Ishikawa (cell line): Measurements from ENCODE around the gene JADE1.

Experiments used
- CEBPB ChIP-seq: IDR thresholded peaks from 2 replicates; pipeline ENCODE4 v1.6.1; 2012
- CREB1 ChIP-seq: IDR thresholded peaks from 2 replicates; pipeline ENCODE4 v1.6.1; 2012; ENCODE audit warnings: low read depth
- EP300 ChIP-seq: IDR thresholded peaks from 2 replicates; pipeline ENCODE4 v1.6.1; 2012; ENCODE audit warnings: borderline replicate concordance
- RAD21 ChIP-seq: IDR thresholded peaks from 2 replicates; pipeline ENCODE4 v1.6.1; 2012; ENCODE audit warnings: low read depth
- TAF1 ChIP-seq: IDR thresholded peaks from 2 replicates; pipeline ENCODE4 v1.6.1; 2012; ENCODE audit warnings: low read depth, mild to moderate bottlenecking
- TEAD4 ChIP-seq: IDR thresholded peaks from 2 replicates; pipeline ENCODE4 v1.6.1; 2012
- TF ChIP-seq, protein P1 (sequence below): IDR thresholded peaks from 2 replicates; pipeline ENCODE4 v1.6.1; 2012
- TF ChIP-seq, protein P2 (sequence below): IDR thresholded peaks from 2 replicates; pipeline ENCODE4 v1.6.1; 2012; ENCODE audit warnings: low read depth, mild to moderate bottlenecking

GRCh38 chr4:128769011-128769410, 40.5 kb upstream of the JADE1 start:
- TF ChIP-seq TAF1 (no peak), RAD21 (no peak), CEBPB (no peak), TEAD4 (no peak), EP300 (no peak), CREB1 (no peak)
- TF ChIP-seq, protein P1, sequence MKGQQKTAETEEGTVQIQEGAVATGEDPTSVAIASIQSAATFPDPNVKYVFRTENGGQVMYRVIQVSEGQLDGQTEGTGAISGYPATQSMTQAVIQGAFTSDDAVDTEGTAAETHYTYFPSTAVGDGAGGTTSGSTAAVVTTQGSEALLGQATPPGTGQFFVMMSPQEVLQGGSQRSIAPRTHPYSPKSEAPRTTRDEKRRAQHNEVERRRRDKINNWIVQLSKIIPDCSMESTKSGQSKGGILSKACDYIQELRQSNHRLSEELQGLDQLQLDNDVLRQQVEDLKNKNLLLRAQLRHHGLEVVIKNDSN: no peak
- TF ChIP-seq, protein P2, sequence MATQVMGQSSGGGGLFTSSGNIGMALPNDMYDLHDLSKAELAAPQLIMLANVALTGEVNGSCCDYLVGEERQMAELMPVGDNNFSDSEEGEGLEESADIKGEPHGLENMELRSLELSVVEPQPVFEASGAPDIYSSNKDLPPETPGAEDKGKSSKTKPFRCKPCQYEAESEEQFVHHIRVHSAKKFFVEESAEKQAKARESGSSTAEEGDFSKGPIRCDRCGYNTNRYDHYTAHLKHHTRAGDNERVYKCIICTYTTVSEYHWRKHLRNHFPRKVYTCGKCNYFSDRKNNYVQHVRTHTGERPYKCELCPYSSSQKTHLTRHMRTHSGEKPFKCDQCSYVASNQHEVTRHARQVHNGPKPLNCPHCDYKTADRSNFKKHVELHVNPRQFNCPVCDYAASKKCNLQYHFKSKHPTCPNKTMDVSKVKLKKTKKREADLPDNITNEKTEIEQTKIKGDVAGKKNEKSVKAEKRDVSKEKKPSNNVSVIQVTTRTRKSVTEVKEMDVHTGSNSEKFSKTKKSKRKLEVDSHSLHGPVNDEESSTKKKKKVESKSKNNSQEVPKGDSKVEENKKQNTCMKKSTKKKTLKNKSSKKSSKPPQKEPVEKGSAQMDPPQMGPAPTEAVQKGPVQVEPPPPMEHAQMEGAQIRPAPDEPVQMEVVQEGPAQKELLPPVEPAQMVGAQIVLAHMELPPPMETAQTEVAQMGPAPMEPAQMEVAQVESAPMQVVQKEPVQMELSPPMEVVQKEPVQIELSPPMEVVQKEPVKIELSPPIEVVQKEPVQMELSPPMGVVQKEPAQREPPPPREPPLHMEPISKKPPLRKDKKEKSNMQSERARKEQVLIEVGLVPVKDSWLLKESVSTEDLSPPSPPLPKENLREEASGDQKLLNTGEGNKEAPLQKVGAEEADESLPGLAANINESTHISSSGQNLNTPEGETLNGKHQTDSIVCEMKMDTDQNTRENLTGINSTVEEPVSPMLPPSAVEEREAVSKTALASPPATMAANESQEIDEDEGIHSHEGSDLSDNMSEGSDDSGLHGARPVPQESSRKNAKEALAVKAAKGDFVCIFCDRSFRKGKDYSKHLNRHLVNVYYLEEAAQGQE: no peak
